Caco-2 (cell line): Measurements from ENCODE around the gene ZFP90. TPM values are rescaled to one million over a fixed set of nuclear protein-coding genes. Genes with fewer than 3 reads are reported as not detected.

ENCODE experiments used
- BruUV-seq: library from RNA; stranded (reverse); fragments of 400-500 nt; replicated peaks from 2 replicates; lab custom pipeline; 2021; lab: Mats Ljungman, UMichigan
- CTCF ChIA-PET: fragments of 300-600 bp; sonication (Branson Sonifier 250); formaldehyde crosslinking; loops from one replicate; lab custom pipeline; 2022; ENCODE audit warnings: antibody characterized with exemption; lab: Charles Lee
- POLR2A ChIA-PET: fragments of 300-600 bp; sonication (Branson Sonifier 250); formaldehyde crosslinking; loops from one replicate; lab custom pipeline; 2022; ENCODE audit warnings: antibody characterized with exemption; lab: Charles Lee
- DNase-seq, 2 experiments: peaks; one replicate each; pipeline versions ENCODE4 v3.0.0 to v3.0.0-alpha.2; 2020 to 2022
- H3K27me3 ChIP-seq: replicated peaks from 2 replicates; pipeline ENCODE4 v1.6.0; 2011; ENCODE audit warnings: low read length; ENCODE audit not compliant: control insufficient read depth, insufficient read depth
- H3K36me3 ChIP-seq: 2 replicates; pipeline ENCODE4 v1.5.1; 2011; ENCODE audit warnings: low read length; ENCODE audit not compliant: control insufficient read depth, insufficient read depth
- H3K4me1 ChIP-seq: fragments of 250-450 bp; sonication (Bioruptor Pico); 2 replicates; pipeline ENCODE4 v1.5.1; 2020; ENCODE audit warnings: mild to moderate bottlenecking
- H3K4me3 ChIP-seq: 2 replicates; pipeline ENCODE4 v1.5.1; 2011; ENCODE audit warnings: low read depth, mild to moderate bottlenecking, control low read depth, low read length
- H3K9me3 ChIP-seq: fragments of 250-450 bp; sonication (Bioruptor Pico); 2 replicates; pipeline ENCODE4 v1.5.1; 2020; ENCODE audit warnings: mild to moderate bottlenecking, moderate library complexity
- H3K27ac Mint-ChIP-seq: one replicate; pipeline ENCODE4 v1.8.0; 2022; ENCODE audit warnings: mixed read lengths; ENCODE audit not compliant: unreplicated experiment
- H3K27me3 Mint-ChIP-seq: one replicate; pipeline ENCODE4 v1.8.0; 2022; ENCODE audit warnings: mixed read lengths; ENCODE audit not compliant: insufficient read depth, unreplicated experiment
- H3K36me3 Mint-ChIP-seq: one replicate; pipeline ENCODE4 v1.8.0; 2022; ENCODE audit warnings: mild to moderate bottlenecking, mixed read lengths; ENCODE audit not compliant: insufficient read depth, unreplicated experiment
- H3K4me1 Mint-ChIP-seq: one replicate; pipeline ENCODE4 v1.8.0; 2022; ENCODE audit warnings: low read depth, mixed read lengths; ENCODE audit not compliant: unreplicated experiment
- H3K4me3 Mint-ChIP-seq: one replicate; pipeline ENCODE4 v1.8.0; 2022; ENCODE audit warnings: mild to moderate bottlenecking, moderate library complexity, mixed read lengths; ENCODE audit not compliant: unreplicated experiment
- H3K9me3 Mint-ChIP-seq: one replicate; pipeline ENCODE4 v1.8.0; 2022; ENCODE audit warnings: mixed read lengths; ENCODE audit not compliant: unreplicated experiment
- intact Hi-C: fragments of 100-400 bp; cut with micrococcal nuclease; formaldehyde crosslinking; loops from one replicate; pipeline ENCODE4 v1.10.0; 2022; ENCODE audit not compliant: unreplicated experiment
- total RNA-seq: library from RNA; stranded (reverse); gene quantifications from 2 replicates; pipeline ENCODE4 v1.2.3, GENCODE V29; 2022
- TF ChIP-seq, protein P1 (sequence below), 2 experiments: fragments of 200-600 bp in 1 of 2; IDR thresholded peaks; 1 replicate in 1 of 2; 2 replicates in 1 of 2; pipeline versions ENCODE4 v1.5.1 to v1.8.0; 2011 to 2022; ENCODE audit warnings: antibody characterized with exemption in 1 of 2, control low read depth in 1 of 2, inconsistent platforms in 1 of 2, low read depth in 1 of 2, low read length in 1 of 2, mild to moderate bottlenecking in 1 of 2, moderate library complexity in 1 of 2; ENCODE audit not compliant: insufficient read depth in 1 of 2, severe bottlenecking in 1 of 2, unreplicated experiment in 1 of 2

Gene ZFP90
- total RNA-seq, 1 experiment from 2014 or later: 23.2 TPM

DNA sequence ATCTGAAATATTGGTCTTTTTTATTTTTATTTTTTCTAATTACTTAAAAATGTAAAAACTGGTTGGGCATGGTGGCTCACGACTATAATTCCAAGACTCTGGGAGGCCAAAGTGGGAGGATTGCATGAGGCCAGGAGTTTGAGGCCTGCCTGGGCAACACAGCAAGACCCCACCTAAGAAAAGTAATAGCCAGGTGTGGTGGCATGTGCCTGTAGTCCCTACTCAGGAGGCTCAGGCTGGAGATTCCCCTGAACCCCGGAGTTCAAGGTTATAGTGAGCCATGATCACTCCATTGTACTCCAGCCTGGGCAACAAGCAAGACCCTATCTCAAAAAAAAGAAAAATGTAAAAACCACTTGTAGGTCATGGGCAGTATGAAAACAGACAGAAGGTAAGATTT lies 69.2 kb downstream of the ZFP90 start:
- no peaks in the 10 kb centered on the region for H3K27me3 ChIP-seq
- H3K27me3 Mint-ChIP-seq: no peaks in the 10 kb centered on the region
- peaks cover 3% of the 10 kb centered on the region; the same call in 1 of the 2 replicates for H3K9me3 ChIP-seq
- BruUV-seq: no TSS peak
- ChIA-PET CTCF (no interaction called here), POLR2A (interaction anchor here (0.7 kb wide), 1 partner anchor 130 kb away, joined by 10 read pairs; no protein-coding TSS in a partner anchor)
- peaks cover 20% of the 10 kb centered on the region for H3K9me3 Mint-ChIP-seq
- no peaks in the 10 kb centered on the region for H3K36me3 ChIP-seq
- H3K27ac Mint-ChIP-seq: no peak overlapping the region
- H3K36me3 Mint-ChIP-seq: no peaks in the 10 kb centered on the region
- intact Hi-C loops: no loop called here
- no peak for DNase-seq
- H3K4me1 Mint-ChIP-seq: no peaks in the 10 kb centered on the region
- TF ChIP-seq, protein P1, sequence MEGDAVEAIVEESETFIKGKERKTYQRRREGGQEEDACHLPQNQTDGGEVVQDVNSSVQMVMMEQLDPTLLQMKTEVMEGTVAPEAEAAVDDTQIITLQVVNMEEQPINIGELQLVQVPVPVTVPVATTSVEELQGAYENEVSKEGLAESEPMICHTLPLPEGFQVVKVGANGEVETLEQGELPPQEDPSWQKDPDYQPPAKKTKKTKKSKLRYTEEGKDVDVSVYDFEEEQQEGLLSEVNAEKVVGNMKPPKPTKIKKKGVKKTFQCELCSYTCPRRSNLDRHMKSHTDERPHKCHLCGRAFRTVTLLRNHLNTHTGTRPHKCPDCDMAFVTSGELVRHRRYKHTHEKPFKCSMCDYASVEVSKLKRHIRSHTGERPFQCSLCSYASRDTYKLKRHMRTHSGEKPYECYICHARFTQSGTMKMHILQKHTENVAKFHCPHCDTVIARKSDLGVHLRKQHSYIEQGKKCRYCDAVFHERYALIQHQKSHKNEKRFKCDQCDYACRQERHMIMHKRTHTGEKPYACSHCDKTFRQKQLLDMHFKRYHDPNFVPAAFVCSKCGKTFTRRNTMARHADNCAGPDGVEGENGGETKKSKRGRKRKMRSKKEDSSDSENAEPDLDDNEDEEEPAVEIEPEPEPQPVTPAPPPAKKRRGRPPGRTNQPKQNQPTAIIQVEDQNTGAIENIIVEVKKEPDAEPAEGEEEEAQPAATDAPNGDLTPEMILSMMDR (IDR thresholded peaks at IDR 0.05; ENCODE audit: insufficient read depth in 1 of 2, low read depth in 1 of 2, low read length in 1 of 2, severe bottlenecking in 1 of 2, unreplicated experiment in 1 of 2): no peak
- no peak overlapping the region for H3K4me3 ChIP-seq
- no peaks in the 10 kb centered on the region for H3K4me1 ChIP-seq
- no peak overlapping the region for H3K4me3 Mint-ChIP-seq

DNA sequence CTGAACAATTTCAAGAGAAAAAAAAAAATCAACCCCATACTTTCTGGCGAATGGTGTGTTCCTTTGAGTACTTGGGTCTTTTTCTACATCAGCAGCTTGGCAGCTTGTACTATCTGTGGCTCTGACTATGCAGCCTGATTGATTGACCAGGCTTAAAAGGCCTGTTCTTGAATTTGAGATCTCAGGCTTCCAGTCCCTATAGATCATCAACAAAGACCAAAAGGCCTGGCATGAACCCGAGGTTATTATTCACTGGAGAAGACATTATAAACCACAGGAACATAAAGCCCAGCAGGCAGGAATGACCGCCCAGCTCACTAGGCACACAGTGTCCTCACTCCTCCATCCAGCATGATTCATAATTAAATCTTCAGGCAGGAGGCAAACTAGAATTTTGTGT lies 73.9 kb downstream of the ZFP90 start:
- intact Hi-C loops: no loop called here

GRCh38 chr16:68617734-68618133 lies 78.6 kb downstream of the ZFP90 start:
- intact Hi-C loops: no loop called here
- Histone ChIP-seq H3K9me3 (0 out of 2 replicates have a peak, but pooled peaks cover 8% of the 10 kb centered on the region), H3K4me3 (no peak overlapping the region), H3K36me3 (no peaks in the 10 kb centered on the region), H3K4me1 (no peaks in the 10 kb centered on the region), H3K27me3 (no peaks in the 10 kb centered on the region)
- BruUV-seq: no TSS peak
- Mint-ChIP-seq H3K27ac (no peak overlapping the region), H3K27me3 (peaks cover 5% of the 10 kb centered on the region), H3K9me3 (peaks cover 13% of the 10 kb centered on the region), H3K4me3 (no peak overlapping the region), H3K4me1 (no peaks in the 10 kb centered on the region), H3K36me3 (no peaks in the 10 kb centered on the region)
- ChIA-PET CTCF (no interaction called here), POLR2A (interaction anchor here (0.6 kb wide), 1 partner anchor 46 kb away, joined by 10 read pairs; no protein-coding TSS in a partner anchor)
- TF ChIP-seq, protein P1 (IDR thresholded peaks at IDR 0.05; ENCODE audit: insufficient read depth in 1 of 2, low read depth in 1 of 2, low read length in 1 of 2, severe bottlenecking in 1 of 2, unreplicated experiment in 1 of 2): no peak
- no peak for DNase-seq

More for the DNA sequence above, 73.9 kb downstream of the ZFP90 start:
- Histone ChIP-seq H3K4me1 (no peaks in the 10 kb centered on the region), H3K9me3 (peaks cover 8% of the 10 kb centered on the region; the same call in 1 of the 2 replicates), H3K27me3 (no peaks in the 10 kb centered on the region), H3K36me3 (no peaks in the 10 kb centered on the region), H3K4me3 (no peak overlapping the region)
- TF ChIP-seq, protein P1 (IDR thresholded peaks at IDR 0.05; ENCODE audit: insufficient read depth in 1 of 2, low read depth in 1 of 2, low read length in 1 of 2, severe bottlenecking in 1 of 2, unreplicated experiment in 1 of 2): no peak
- ChIA-PET CTCF (no interaction called here), POLR2A (no interaction called here)
- no TSS peak for BruUV-seq
- H3K27me3 Mint-ChIP-seq: peaks cover 5% of the 10 kb centered on the region
- no peaks in the 10 kb centered on the region for H3K4me1 Mint-ChIP-seq
- peaks cover 23% of the 10 kb centered on the region for H3K9me3 Mint-ChIP-seq
- no peaks in the 10 kb centered on the region for H3K36me3 Mint-ChIP-seq
- no peak overlapping the region for H3K27ac Mint-ChIP-seq
- H3K4me3 Mint-ChIP-seq: no peak overlapping the region
- no peak for DNase-seq

Other genes with a start within 250 kb of the ZFP90 start
- 34.0 and 34.2 TPM in 2 replicates for gene SLC7A6OS, start 228.3 kb upstream of the ZFP90 start, total RNA-seq
- gene PRMT7, start 228.3 kb upstream of the ZFP90 start, total RNA-seq: 156 and 166 TPM in 2 replicates
- gene SMPD3, start 90.8 kb upstream of the ZFP90 start, total RNA-seq: 2.4 and 2.8 TPM in 2 replicates
- 114 and 144 TPM in 2 replicates for gene CDH3, start 106.0 kb downstream of the ZFP90 start, total RNA-seq
- 712 and 783 TPM in 2 replicates for gene CDH1, start 198.0 kb downstream of the ZFP90 start, total RNA-seq